ENCODE measurements around the gene PDE1A. TPM values are rescaled to one million over a fixed set of nuclear protein-coding genes. Genes with fewer than 3 reads are reported as not detected.

The PDE1A gene
- total RNA-seq, 3 donors from 2014 or later (not counting 1 experiment from before 2014, with no cell fraction given): not detected

GRCh38 chr2:182101263-182101662 is 325.6 kb downstream of the PDE1A start:
- Histone ChIP-seq H3K27ac (ENCODE audit: low read length) (no peak overlapping the region), H3K36me3 (ENCODE audit: control insufficient read depth, insufficient read depth, low read length) (no peaks in the 10 kb centered on the region), H3K9me3 (ENCODE audit: control insufficient read depth, insufficient read depth, low read length) (no peaks in the 10 kb centered on the region), H3K4me1 (ENCODE audit: control insufficient read depth, insufficient read depth, low read length) (no peaks in the 10 kb centered on the region), H3K4me3 (ENCODE audit: low read length) (no peak overlapping the region), H3K27me3 (ENCODE audit: control insufficient read depth, insufficient read depth, low read length) (no peaks in the 10 kb centered on the region)
- DNase-seq (no peak), ATAC-seq (no peak)
- H3K9me3 Mint-ChIP-seq: peaks cover 2 to 4% of the 10 kb centered on the region in 2 donors
- H3K27ac Mint-ChIP-seq: no peak overlapping the region
- no peak for TF ChIP-seq CTCF (IDR thresholded peaks at IDR 0.05)
- H3K27me3 Mint-ChIP-seq (ENCODE audit: low read depth in 2 of 2): no peaks in the 10 kb centered on the region
- no peaks in the 10 kb centered on the region for H3K36me3 Mint-ChIP-seq
- no peak overlapping the region for H3K4me3 Mint-ChIP-seq
- intact Hi-C loops (cut with micrococcal nuclease): no loop called here
- no peaks in the 10 kb centered on the region for H3K4me1 Mint-ChIP-seq

- no peak for TF ChIP-seq CTCF (IDR thresholded peaks at IDR 0.05)
- DNase-seq (no peak), ATAC-seq (no peak)
- H3K36me3 ChIP-seq (ENCODE audit: control insufficient read depth, insufficient read depth, low read length): no peaks in the 10 kb centered on the region
- H3K4me3 ChIP-seq (ENCODE audit: low read length): no peak overlapping the region
- Mint-ChIP-seq H3K4me1 (no peaks in the 10 kb centered on the region), H3K27ac (no peak overlapping the region), H3K27me3 (ENCODE audit: low read depth in 2 of 2) (no peaks in the 10 kb centered on the region), H3K4me3 (no peak overlapping the region), H3K36me3 (no peaks in the 10 kb centered on the region), H3K9me3 (peaks cover 4% of the 10 kb centered on the region in 2 donors)
- H3K27me3 ChIP-seq (ENCODE audit: control insufficient read depth, insufficient read depth, low read length): no peaks in the 10 kb centered on the region
- no peak overlapping the region for H3K27ac ChIP-seq (ENCODE audit: low read length)
- intact Hi-C loops (cut with micrococcal nuclease): no loop called here
- whole genome bisulfite sequencing (ENCODE audit: insufficient coverage): no CpG with 5 or more reads among the region's 1 CpG
- H3K9me3 ChIP-seq (ENCODE audit: control insufficient read depth, insufficient read depth, low read length): no peaks in the 10 kb centered on the region
- H3K4me1 ChIP-seq (ENCODE audit: control insufficient read depth, insufficient read depth, low read length): no peaks in the 10 kb centered on the region
Measured at GRCh38 chr2:182098648-182099047, 328.2 kb downstream of the PDE1A start.

- TF ChIP-seq CTCF (IDR thresholded peaks at IDR 0.05): no peak
- 4% methylated on average over 2 of the region's 2 CpGs for WGBS (ENCODE audit: insufficient coverage)
- Mint-ChIP-seq H3K4me3 (no peak overlapping the region), H3K36me3 (no peaks in the 10 kb centered on the region), H3K9me3 (peaks cover 4 to 7% of the 10 kb centered on the region in 2 donors), H3K27me3 (ENCODE audit: low read depth in 2 of 2) (no peaks in the 10 kb centered on the region), H3K27ac (no peak overlapping the region), H3K4me1 (no peaks in the 10 kb centered on the region)
- H3K4me3 ChIP-seq (ENCODE audit: low read length): no peak overlapping the region
- H3K36me3 ChIP-seq (ENCODE audit: control insufficient read depth, insufficient read depth, low read length): no peaks in the 10 kb centered on the region
- H3K9me3 ChIP-seq (ENCODE audit: control insufficient read depth, insufficient read depth, low read length): no peaks in the 10 kb centered on the region
- no peaks in the 10 kb centered on the region for H3K4me1 ChIP-seq (ENCODE audit: control insufficient read depth, insufficient read depth, low read length)
- intact Hi-C loops (cut with micrococcal nuclease): no loop called here
- no peak for ATAC-seq
- H3K27ac ChIP-seq (ENCODE audit: low read length): no peak overlapping the region
- no peaks in the 10 kb centered on the region for H3K27me3 ChIP-seq (ENCODE audit: control insufficient read depth, insufficient read depth, low read length)
- no peak for DNase-seq
Measured at GRCh38 chr2:182097571-182098164, 329.2 kb downstream of the PDE1A start.

GRCh38 chr2:182090486-182090885 is 336.4 kb downstream of the PDE1A start:
- TF ChIP-seq CTCF (IDR thresholded peaks at IDR 0.05): no peak
- no peaks in the 10 kb centered on the region for H3K36me3 ChIP-seq (ENCODE audit: control insufficient read depth, insufficient read depth, low read length)
- no peak overlapping the region for H3K27ac Mint-ChIP-seq
- no peaks in the 10 kb centered on the region for H3K4me1 Mint-ChIP-seq
- no peak overlapping the region for H3K4me3 Mint-ChIP-seq
- DNase-seq: no peak
- H3K9me3 ChIP-seq (ENCODE audit: control insufficient read depth, insufficient read depth, low read length): no peaks in the 10 kb centered on the region
- no peaks in the 10 kb centered on the region for H3K36me3 Mint-ChIP-seq
- H3K27ac ChIP-seq (ENCODE audit: low read length): no peak overlapping the region
- intact Hi-C loops (cut with micrococcal nuclease): no loop called here
- H3K4me1 ChIP-seq (ENCODE audit: control insufficient read depth, insufficient read depth, low read length): no peaks in the 10 kb centered on the region
- H3K9me3 Mint-ChIP-seq: peaks cover 0 to 9% of the 10 kb centered on the region in 2 donors
- ATAC-seq: no peak
- 100% methylated on average over 2 of the region's 3 CpGs for WGBS (ENCODE audit: insufficient coverage)
- no peak overlapping the region for H3K4me3 ChIP-seq (ENCODE audit: low read length)
- H3K27me3 ChIP-seq (ENCODE audit: control insufficient read depth, insufficient read depth, low read length): no peaks in the 10 kb centered on the region
- no peaks in the 10 kb centered on the region for H3K27me3 Mint-ChIP-seq (ENCODE audit: low read depth in 2 of 2)

All from natural killer cell (primary cell).